Raji (cell line): ENCODE results near the gene ONECUT3.

Experiments used
- POLR2A ChIP-seq: IDR thresholded peaks from 2 replicates; pipeline ENCODE4 v1.6.1; 2011; ENCODE audit warnings: low read depth, low read length, control low read depth; ENCODE audit not compliant: insufficient read depth

Gene ONECUT3

GRCh38 chr19:1750343-1751021 lies 2.8 kb upstream of the ONECUT3 start:
- TF ChIP-seq POLR2A = no peak

GRCh38 chr19:1751367-1752008 lies 1.8 kb upstream of the ONECUT3 start:
- no peak for TF ChIP-seq POLR2A

DNA sequence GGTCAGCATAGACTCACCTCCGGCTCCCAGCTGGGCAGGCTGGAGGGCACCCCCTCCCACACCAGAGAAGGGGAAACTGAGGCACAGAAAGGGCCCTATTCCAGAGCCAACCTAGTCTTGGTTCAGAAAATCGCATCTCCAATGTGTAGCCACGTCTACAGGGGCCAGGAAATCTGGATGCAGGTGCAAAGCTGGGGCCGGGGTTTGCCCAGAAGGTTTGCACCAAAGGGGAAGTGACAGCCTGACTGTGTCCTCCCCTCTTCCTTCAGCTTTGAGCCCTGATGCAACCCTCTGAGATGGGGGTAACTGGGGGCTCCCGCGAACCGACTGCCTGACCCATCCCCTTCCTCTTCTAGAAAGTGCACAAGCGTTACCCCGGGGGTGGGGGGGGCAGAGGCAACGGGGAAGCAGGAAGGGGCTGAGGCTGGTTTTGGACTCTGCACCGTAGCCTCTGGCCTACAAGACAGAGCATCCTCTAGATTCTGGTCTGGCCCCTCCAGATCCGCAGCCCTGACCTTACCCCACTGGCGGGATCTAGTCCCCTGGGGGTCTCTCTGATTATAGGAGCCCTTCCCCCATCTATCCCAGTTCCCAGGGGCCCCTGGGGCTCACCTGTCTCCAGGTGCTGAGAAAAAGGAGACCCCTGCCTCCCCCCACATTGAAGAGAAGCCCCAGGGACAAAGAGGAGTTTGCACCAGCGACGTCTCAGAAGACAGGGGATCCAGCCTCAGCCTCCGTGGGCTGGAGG lies 1.1 kb upstream of the ONECUT3 start:
- no peak for TF ChIP-seq POLR2A

DNA sequence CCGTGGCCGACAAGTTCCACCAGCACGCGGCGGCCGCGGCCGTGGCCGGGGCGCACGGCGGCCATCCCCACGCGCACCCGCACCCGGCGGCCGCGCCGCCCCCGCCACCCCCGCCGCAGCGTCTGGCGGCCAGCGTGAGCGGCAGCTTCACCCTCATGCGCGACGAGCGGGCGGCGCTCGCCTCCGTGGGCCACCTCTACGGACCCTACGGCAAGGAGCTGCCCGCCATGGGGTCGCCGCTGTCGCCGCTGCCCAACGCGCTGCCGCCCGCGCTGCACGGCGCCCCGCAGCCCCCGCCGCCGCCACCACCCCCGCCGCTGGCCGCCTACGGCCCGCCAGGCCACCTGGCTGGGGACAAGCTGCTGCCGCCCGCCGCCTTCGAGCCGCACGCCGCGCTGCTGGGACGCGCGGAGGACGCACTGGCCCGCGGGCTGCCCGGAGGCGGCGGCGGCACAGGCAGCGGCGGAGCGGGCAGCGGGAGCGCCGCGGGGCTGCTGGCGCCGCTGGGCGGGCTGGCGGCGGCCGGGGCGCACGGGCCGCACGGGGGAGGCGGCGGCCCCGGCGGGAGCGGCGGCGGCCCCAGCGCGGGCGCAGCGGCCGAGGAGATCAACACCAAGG lies 821 bp downstream of the ONECUT3 start:
- no peak for TF ChIP-seq POLR2A

GRCh38 chr19:1754636-1755466 lies 1.5 kb downstream of the ONECUT3 start:
- no peak for TF ChIP-seq POLR2A

DNA sequence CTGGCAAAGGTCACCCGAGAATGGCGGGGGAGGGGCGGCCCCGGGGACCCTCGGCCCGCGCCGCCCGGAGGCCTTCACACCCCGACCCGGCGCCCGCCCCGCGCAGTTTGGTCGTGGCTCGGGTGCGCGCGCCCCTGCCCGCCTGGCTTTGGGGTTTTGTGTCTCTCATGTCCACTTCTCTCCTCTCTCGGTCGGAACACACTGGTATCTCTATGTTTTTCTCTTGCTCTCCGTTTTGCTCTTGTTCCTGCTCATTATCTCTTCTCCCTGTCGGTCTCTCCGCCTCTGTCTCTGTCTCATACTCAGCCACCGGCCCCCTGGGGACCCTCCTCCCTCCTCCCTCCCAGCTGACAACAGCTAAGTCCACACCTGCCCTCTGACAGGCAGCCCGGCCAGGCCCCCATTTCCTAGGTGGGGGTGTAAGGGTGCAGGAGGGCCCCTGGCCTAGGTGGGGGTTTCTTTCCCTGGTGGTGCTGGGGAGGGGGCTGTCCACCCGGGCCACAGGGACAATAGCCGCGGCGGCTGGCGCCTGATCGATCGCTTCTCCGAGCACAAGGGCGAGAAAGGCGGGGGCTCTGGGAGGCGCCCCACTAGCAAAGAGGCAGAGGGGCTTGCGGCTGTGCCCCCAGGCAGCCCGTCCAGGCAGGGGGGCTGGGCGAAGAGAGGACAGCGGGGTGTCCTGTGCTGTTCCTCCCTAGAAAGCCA lies 2.3 kb downstream of the ONECUT3 start:
- TF ChIP-seq POLR2A = no peak

DNA sequence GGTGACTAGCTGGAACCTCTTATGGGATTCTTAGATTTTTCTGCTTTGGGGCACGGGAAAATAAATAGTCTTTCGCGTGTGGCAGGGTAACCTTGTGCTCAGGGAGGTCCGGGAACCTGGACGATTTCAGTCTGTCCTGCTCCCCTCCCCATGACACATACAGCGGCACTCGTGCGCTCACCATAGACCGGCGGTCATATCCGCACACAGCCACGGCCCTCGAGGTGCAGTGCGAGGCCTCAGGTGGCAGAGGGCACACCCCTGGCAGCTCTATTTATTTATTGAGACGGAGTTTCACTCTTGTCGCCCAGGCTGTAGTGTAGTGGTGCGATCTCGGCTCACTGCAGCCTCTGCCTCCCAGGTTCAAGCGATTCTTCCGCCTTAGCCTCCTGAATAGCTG lies 3.0 kb downstream of the ONECUT3 start:
- no peak for TF ChIP-seq POLR2A

DNA sequence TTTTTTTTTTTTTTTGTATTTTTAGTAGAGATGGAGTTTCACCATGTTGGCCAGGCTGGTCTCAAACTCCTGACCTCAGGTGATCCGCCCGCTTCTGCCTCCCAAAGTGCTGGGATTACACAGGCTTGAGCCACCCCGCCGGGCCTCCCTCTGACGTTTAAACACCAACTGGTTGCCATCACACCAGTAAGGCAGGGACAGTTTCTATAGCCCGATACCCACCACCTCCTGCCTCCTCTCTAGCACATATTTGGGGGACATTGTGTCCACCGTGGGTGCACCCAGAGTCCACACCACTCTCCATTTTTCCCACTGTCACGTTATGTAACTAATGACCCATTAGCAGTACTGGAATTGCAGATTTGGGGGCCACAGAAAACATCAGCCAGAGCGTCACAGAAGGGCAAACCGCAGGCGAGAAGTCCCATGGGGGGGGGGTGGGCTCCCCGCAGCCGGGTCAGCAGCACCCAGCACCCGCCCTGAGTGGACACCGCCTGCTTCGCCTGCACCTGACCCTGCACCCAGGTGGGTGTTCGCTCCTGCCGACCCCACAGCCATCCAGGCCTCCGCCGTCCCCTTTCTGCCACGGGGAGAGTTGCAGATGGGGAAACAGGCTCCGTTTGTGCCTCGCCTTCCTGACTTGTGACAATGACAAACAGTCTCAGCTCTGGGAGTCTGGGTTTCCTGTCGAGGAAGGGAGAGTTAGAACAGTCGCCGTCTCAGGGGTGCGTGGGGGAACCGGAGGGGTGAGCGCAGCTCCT lies 3.6 kb downstream of the ONECUT3 start:
- no peak for TF ChIP-seq POLR2A

GRCh38 chr19:1757468-1758230 lies 4.3 kb downstream of the ONECUT3 start:
- TF ChIP-seq POLR2A = no peak

DNA sequence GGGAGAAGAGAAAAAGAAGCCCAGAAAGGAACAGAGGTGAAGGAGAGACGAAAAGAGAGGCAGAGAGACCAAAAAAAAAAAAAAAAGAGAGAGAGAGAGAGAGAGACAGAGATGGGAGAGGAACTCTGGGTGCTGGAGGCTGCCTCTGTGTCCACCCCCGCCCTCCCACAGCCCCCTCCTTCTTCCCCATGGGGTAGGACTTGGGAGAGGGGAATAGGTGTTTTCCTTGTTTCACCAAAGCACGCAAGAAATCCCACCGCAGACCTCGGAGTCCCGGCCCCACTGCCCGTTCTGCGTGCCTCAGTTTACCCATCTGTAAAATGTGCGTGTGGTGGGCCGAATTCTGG lies 4.9 kb downstream of the ONECUT3 start:
- TF ChIP-seq POLR2A = no peak

GRCh38 chr19:1758959-1759903 lies 5.9 kb downstream of the ONECUT3 start:
- TF ChIP-seq POLR2A = no peak

DNA sequence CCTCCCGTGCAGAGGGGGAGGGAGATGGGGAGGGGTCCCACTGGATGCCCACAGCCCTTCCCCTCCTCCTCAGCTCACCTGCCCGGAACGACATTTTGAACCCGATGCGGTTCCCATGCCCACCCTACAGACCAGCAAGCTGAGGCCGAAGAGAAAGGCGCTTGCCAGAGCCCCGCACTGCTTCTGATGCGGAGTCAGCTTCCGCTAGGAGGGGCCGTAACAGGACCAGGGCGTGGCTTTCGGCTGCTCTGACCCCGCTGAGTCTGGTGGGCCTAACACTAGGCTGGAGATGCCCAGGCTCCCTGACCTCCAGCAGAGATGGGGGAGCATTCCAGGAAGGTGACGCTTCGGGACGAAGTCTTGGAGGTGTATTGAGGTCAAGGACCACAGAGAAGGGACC lies 6.7 kb downstream of the ONECUT3 start:
- no peak for TF ChIP-seq POLR2A
